AG09319 (cell line): ENCODE data around the gene MVB12B.

Experiments
- DNase-seq: peaks from one replicate; pipeline ENCODE4 v3.0.0-alpha.2; 2010; ENCODE audit warnings: low read depth; ENCODE audit errors: extremely low read depth
- CTCF ChIP-seq: IDR thresholded peaks from 2 replicates; pipeline ENCODE4 v1.5.1; 2011; ENCODE audit warnings: low read depth, mild to moderate bottlenecking, inconsistent platforms, low read length, moderate library complexity

The MVB12B gene

GRCh38 chr9:126461029-126461428 is 134.4 kb downstream of the MVB12B start:
- no peak for TF ChIP-seq CTCF
- DNase-seq: no peak

GRCh38 chr9:126461608-126462007 is 135.0 kb downstream of the MVB12B start:
- no peak for DNase-seq
- no peak for TF ChIP-seq CTCF

- no peak for DNase-seq
- TF ChIP-seq CTCF: no peak
These were observed 136.0 kb downstream of the MVB12B start for GRCh38 chr9:126462617-126463016.

- no peak for TF ChIP-seq CTCF
- no peak for DNase-seq
These were observed 136.8 kb downstream of the MVB12B start for GRCh38 chr9:126463426-126463825.

GRCh38 chr9:126464694-126465441 is 138.2 kb downstream of the MVB12B start:
- no peak for DNase-seq
- no peak for TF ChIP-seq CTCF

GRCh38 chr9:126465977-126466376 is 139.3 kb downstream of the MVB12B start:
- no peak for DNase-seq

More at GRCh38 chr9:126465977-126466376, 139.3 kb downstream of the MVB12B start:
- TF ChIP-seq CTCF: no peak
